Activated T-helper 1 cell treated with anti-CD3 and anti-CD28 coated beads, Interleukin-12 subunit alpha, Interleukin-12 subunit beta, Interleukin-2, Interleukin-4 antibody, amounts not matched to agents 30 ng/mL and 10 ng/mL and 1 ng/mL, durations not matched to agents 14 hours and 24 hours and 36 hours (primary cell): ENCODE measurements around the gene ARL11. TPM values are rescaled to one million over a fixed set of nuclear protein-coding genes. Genes with fewer than 3 reads are reported as not detected.

Source experiments
- DNase-seq: peaks from one replicate; pipeline ENCODE4 v3.0.0; 2021; ENCODE audit warnings: low spot score
- H3K27ac Mint-ChIP-seq: one replicate; pipeline ENCODE4 v1.8.0; 2021; ENCODE audit warnings: mild to moderate bottlenecking, mixed read lengths
- H3K27me3 Mint-ChIP-seq: one replicate; pipeline ENCODE4 v1.8.0; 2022; ENCODE audit warnings: mild to moderate bottlenecking, moderate library complexity, mixed read lengths; ENCODE audit not compliant: insufficient read depth
- H3K36me3 Mint-ChIP-seq: one replicate; pipeline ENCODE4 v1.8.0; 2021; ENCODE audit warnings: low read depth, mixed read lengths
- H3K4me1 Mint-ChIP-seq: one replicate; pipeline ENCODE4 v1.8.0; 2021; ENCODE audit warnings: low read depth, mixed read lengths
- H3K4me3 Mint-ChIP-seq: one replicate; pipeline ENCODE4 v1.8.0; 2021; ENCODE audit warnings: mild to moderate bottlenecking, moderate library complexity, mixed read lengths
- H3K9me3 Mint-ChIP-seq: one replicate; pipeline ENCODE4 v1.8.0; 2021; ENCODE audit warnings: mixed read lengths
- intact Hi-C: fragments of 100-400 bp; cut with micrococcal nuclease; formaldehyde crosslinking; loops from one replicate; pipeline ENCODE4 v1.15.1; 2024
- total RNA-seq: library from RNA; stranded (reverse); gene quantifications from 2 replicates; pipeline ENCODE4 v1.2.3, GENCODE V29; 2022

ARL11 gene
- total RNA-seq, 1 donor from 2014 or later = 0.80 TPM

GRCh38 chr13:49664606-49665005 lies 36.3 kb downstream of the ARL11 start:
- Mint-ChIP-seq H3K27me3 (no peaks in the 10 kb centered on the region), H3K27ac (no peak overlapping the region)
- intact Hi-C loops = no loop called here

GRCh38 chr13:49667773-49668172 lies 39.5 kb downstream of the ARL11 start:
- no peak for DNase-seq
- Mint-ChIP-seq H3K4me1 (no peaks in the 10 kb centered on the region), H3K27ac (no peak overlapping the region), H3K36me3 (peaks cover 21% of the 10 kb centered on the region), H3K4me3 (no peak overlapping the region), H3K27me3 (no peaks in the 10 kb centered on the region), H3K9me3 (no peaks in the 10 kb centered on the region)
- intact Hi-C loops = no loop called here

More at GRCh38 chr13:49664606-49665005, 36.3 kb downstream of the ARL11 start:
- H3K4me3 Mint-ChIP-seq = no peak overlapping the region
- H3K9me3 Mint-ChIP-seq = no peaks in the 10 kb centered on the region
- H3K36me3 Mint-ChIP-seq = peaks cover 30% of the 10 kb centered on the region
- no peaks in the 10 kb centered on the region for H3K4me1 Mint-ChIP-seq
- DNase-seq = no peak

DNA sequence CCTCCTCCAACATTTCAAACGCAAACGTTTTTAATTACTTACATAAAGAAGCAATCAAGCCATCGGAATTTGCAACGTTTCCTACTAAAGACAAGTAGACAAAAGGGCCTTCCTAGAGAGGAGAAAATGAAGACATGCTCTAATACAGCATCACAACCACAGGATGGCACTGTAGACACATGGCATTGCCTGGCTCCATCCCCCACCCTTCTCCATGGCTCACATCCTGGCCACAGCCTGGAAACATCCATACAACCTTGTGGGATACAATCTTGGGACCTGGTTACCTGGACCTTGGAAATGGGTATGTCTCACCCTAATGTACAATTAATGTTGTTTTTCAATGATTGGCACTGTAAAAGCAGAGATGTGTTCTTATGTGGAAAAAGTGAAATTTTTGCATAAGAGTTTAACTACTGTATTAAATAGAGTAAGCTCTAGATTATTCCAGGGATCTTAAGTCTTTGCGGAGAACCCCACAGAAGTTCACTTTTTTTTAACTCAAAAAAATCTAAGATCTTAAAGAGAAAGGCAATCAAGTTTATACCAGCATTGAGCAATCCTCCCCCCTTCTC lies 41.5 kb downstream of the ARL11 start:
- Mint-ChIP-seq H3K9me3 (no peaks in the 10 kb centered on the region), H3K27me3 (no peaks in the 10 kb centered on the region), H3K4me1 (no peaks in the 10 kb centered on the region), H3K36me3 (peaks cover 19% of the 10 kb centered on the region), H3K27ac (no peak overlapping the region), H3K4me3 (no peak overlapping the region)
- intact Hi-C loops = loop anchor here (1.0 kb wide), 1 partner anchor 178 kb away; no protein-coding TSS in a partner anchor
- no peak for DNase-seq

DNA sequence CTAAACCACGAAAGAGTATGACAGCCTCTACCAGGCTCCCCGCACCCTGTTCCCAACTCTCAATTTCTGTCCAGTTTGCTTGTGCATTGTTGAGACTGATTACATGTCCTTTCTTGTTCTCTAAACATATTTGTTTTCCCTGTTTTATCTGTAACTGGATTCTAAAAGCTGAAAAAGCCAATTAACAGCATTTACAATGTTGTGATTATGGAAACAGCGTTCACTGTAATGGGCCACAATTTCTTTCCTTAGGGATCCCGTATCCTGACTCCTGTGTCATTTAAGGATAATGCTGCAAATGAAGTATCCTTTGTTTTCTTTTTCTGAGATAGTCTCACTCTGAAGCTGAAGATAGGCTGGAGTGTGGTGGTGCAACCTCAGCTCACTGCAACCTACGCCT lies 42.5 kb downstream of the ARL11 start:
- Mint-ChIP-seq H3K4me1 (no peaks in the 10 kb centered on the region), H3K27me3 (no peaks in the 10 kb centered on the region), H3K36me3 (peaks cover 17% of the 10 kb centered on the region), H3K9me3 (no peaks in the 10 kb centered on the region), H3K27ac (no peak overlapping the region), H3K4me3 (no peak overlapping the region)
- intact Hi-C loops = no loop called here
- DNase-seq = no peak

DNA sequence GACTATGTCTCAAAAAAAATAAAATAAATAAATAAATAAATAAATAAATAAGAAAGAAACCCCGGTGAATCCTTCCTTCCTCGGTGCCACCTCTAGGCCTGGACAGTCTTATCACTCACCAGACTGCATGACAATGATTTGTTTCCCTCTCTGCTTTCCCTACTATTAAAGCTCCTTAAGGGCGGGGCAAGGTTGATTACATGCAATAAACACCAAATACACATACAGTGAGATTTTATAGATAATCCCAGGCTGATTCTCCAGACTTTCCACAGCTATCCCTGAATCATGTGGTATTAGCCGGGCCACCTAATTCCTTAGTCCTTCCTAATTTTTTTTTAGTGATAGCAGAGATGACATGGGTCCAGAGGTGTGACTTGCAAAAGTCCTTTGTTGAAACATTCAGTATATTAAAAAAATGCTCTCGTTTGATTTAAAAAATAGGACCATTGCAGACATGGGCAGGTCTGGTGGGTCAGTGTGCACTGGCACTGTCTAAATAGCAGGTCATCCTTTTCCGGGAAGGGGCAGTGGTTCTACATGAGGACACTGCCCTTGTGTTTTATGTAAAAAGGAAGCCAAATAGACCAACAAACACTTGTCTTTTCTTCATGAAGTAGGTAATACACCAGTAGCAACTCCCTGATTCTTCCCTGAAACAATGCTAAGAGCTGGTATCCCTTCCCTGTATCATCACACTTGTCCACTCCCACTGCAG lies 48.4 kb downstream of the ARL11 start:
- no peak for DNase-seq
- no peaks in the 10 kb centered on the region for H3K4me1 Mint-ChIP-seq
- intact Hi-C loops = no loop called here
- no peaks in the 10 kb centered on the region for H3K9me3 Mint-ChIP-seq
- H3K36me3 Mint-ChIP-seq = peaks cover 3% of the 10 kb centered on the region
- no peak overlapping the region for H3K4me3 Mint-ChIP-seq
- no peaks in the 10 kb centered on the region for H3K27me3 Mint-ChIP-seq
- H3K27ac Mint-ChIP-seq = no peak overlapping the region

- Mint-ChIP-seq H3K4me1 (peaks cover 12% of the 10 kb centered on the region), H3K27me3 (no peaks in the 10 kb centered on the region), H3K36me3 (peaks cover 3% of the 10 kb centered on the region), H3K9me3 (no peaks in the 10 kb centered on the region), H3K27ac (no peak overlapping the region), H3K4me3 (no peak overlapping the region)
- intact Hi-C loops = no loop called here
- no peak for DNase-seq
These were observed 50.0 kb downstream of the ARL11 start for GRCh38 chr13:49678191-49678914.

DNA sequence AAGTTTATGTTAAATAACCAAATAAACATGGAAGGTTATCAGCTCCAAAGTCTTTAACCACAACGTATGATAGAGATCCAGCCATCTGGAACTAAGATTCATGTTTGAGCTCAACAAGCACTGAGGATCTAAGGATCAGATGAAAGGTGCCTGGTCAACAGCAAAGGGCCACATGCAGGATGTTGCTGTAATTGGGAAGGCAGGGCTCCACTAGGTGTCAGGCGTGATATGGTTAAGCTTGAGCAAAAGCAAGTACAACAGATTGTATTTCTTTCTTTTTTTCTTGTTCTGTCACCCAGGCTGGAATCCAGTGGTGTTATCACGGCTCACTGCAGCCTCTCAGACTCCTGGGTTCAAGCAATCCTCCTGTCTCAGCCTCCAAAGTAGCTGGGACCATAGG lies 50.9 kb downstream of the ARL11 start:
- H3K27ac Mint-ChIP-seq = no peak overlapping the region
- no peaks in the 10 kb centered on the region for H3K27me3 Mint-ChIP-seq
- no peak for DNase-seq

DNA sequence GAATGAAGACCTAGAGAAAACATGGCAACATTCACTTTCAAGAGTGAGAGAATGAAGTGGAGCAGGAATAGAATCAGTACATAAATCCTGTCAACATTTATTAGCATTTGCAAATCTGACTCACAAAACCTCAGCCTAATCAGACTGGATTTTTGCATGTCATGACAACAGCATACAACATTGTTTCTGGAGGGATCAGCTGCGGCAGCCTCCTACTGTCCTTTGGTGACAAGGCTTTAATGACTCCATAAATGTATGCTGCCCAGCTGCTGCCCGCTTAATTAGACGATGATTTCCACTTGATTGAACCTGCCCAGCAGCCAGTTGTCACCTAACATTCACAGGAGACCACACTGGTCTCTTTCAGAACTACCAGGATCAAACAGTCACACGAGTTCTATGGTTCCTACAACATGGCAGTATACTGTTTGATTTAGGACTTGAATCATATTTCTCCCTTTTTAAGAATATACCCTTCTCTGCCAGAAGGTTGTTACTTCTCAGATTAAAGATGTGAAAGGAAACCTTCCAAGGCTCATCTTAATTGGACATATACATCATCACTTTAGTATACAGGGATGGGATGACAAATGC lies 53.6 kb downstream of the ARL11 start:
- DNase-seq = no peak
- Mint-ChIP-seq H3K27ac (no peak overlapping the region), H3K4me3 (no peak overlapping the region), H3K4me1 (peaks cover 29% of the 10 kb centered on the region), H3K36me3 (peaks cover 1% of the 10 kb centered on the region), H3K9me3 (no peaks in the 10 kb centered on the region), H3K27me3 (no peaks in the 10 kb centered on the region)
- intact Hi-C loops = loop anchor here (2.0 kb wide), 2 partner anchors 111 to 237 kb away; partner anchors contain the start of genes CAB39L, KPNA3 and SETDB2

More for the DNA sequence above, 50.9 kb downstream of the ARL11 start:
- H3K36me3 Mint-ChIP-seq = peaks cover 3% of the 10 kb centered on the region
- peaks cover 20% of the 10 kb centered on the region for H3K4me1 Mint-ChIP-seq
- intact Hi-C loops = loop anchor here (1.0 kb wide), 1 partner anchor 169 kb away; no protein-coding TSS in a partner anchor
- H3K9me3 Mint-ChIP-seq = no peaks in the 10 kb centered on the region
- H3K4me3 Mint-ChIP-seq = no peak overlapping the region

Other genes starting within 250 kb of the ARL11 start
- 7.0 and 7.1 TPM in 2 replicates for gene CAB39L, start 184.4 kb upstream of the ARL11 start, total RNA-seq
- gene SETDB2, start 184.2 kb upstream of the ARL11 start, total RNA-seq = 13.0 and 14.6 TPM in 2 replicates
- 66.0 and 68.0 TPM in 2 replicates for gene PHF11, start 132.6 kb upstream of the ARL11 start, total RNA-seq
- gene RCBTB1, start 42.9 kb upstream of the ARL11 start, total RNA-seq = 14.9 and 16.3 TPM in 2 replicates
- gene EBPL, start 63.0 kb downstream of the ARL11 start, total RNA-seq = 42.6 and 44.6 TPM in 2 replicates
- gene KPNA3, start 164.2 kb downstream of the ARL11 start, total RNA-seq = 54.7 and 55.0 TPM in 2 replicates